ENCODE measurements around the gene IMPACT. TPM values are rescaled to one million over a fixed set of nuclear protein-coding genes. Genes with fewer than 3 reads are reported as not detected.

The IMPACT gene
- total and polyA plus RNA-seq, 2 of the 4 experiments (the other 2 are of a cell fraction): 11.8 to 13.8 TPM

GRCh38 chr18:24497031-24497754 lies 70.7 kb downstream of the IMPACT start:
- dilution Hi-C loops (cut with HindIII; ENCODE audit: low sequenced_read_pairs, unreplicated experiment): no loop called here
- Histone ChIP-seq H3K18ac (ENCODE audit: low read depth, low read length) (no peak overlapping the region), H2AK5ac (ENCODE audit: low read depth, low read length) (peak overlapping the region; percentile 51), H3K9ac (ENCODE audit: low read depth, low read length) (no peak overlapping the region), H4K91ac (ENCODE audit: insufficient read depth, low read depth, low read length) (no peak overlapping the region), H2BK20ac (ENCODE audit: low read depth, low read length) (no peak overlapping the region), H3K4me3 (ENCODE audit: insufficient read depth, low read depth, low read length) (no peak overlapping the region), H3K4ac (ENCODE audit: low read depth, low read length) (0 out of 2 replicates have a peak overlapping the region, but pooled peaks have one; percentile 59), H2BK15ac (ENCODE audit: low read depth, low read length) (no peak overlapping the region; the same call in 2 of the 3 replicates), H3K23ac (ENCODE audit: low read depth, low read length) (0 out of 2 replicates have a peak overlapping the region, but pooled peaks have one; percentile 82), H4K8ac (ENCODE audit: low read depth in 2 of 2, low read length in 2 of 2) (no peak overlapping the region), H4K20me1 (ENCODE audit: insufficient read depth, low read length) (no peaks in the 10 kb centered on the region), H3K14ac (replicated peaks; ENCODE audit: low read depth, low read length) (0 out of 2 replicates have a peak overlapping the region, but pooled peaks have one; percentile 25), H2AK9ac (replicated peaks; ENCODE audit: low read depth, low read length, poor library complexity) (no peak overlapping the region), H2BK5ac (ENCODE audit: low read depth, low read length, poor library complexity, severe bottlenecking) (no peak overlapping the region), H3K36me3 (ENCODE audit: control insufficient read depth, insufficient read depth, low read length) (no peaks in the 10 kb centered on the region), H3K9me1 (ENCODE audit: insufficient read depth, low read length) (no peaks in the 10 kb centered on the region), H3K56ac (ENCODE audit: extremely low read depth, insufficient read depth, low read length) (no peak overlapping the region), H2BK120ac (ENCODE audit: low read depth, low read length) (0 out of 2 replicates have a peak overlapping the region, but pooled peaks have one; percentile 55), H4K5ac (ENCODE audit: low read depth, low read length) (no peak overlapping the region), H2AFZ (replicated peaks; ENCODE audit: low read length, poor library complexity) (no peak overlapping the region), H3K9me3 (ENCODE audit: control insufficient read depth, insufficient read depth, low read length) (peaks cover 2% of the 10 kb centered on the region; the same call in 1 of the 2 replicates), H3K79me1 (ENCODE audit: low read depth in 1 of 2, low read length in 2 of 2) (no peaks in the 10 kb centered on the region), H3K4me1 (ENCODE audit: control insufficient read depth, insufficient read depth, low read length) (peaks cover 5% of the 10 kb centered on the region), H3K4me2 (ENCODE audit: low read depth, low read length) (no peak overlapping the region), H3K27ac (ENCODE audit: insufficient read depth, low read length) (no peak overlapping the region), H3K27me3 (ENCODE audit: control insufficient read depth, insufficient read depth, low read length) (peaks cover 6% of the 10 kb centered on the region; the same call in 1 of the 2 replicates)
- BruUV-seq (replicated peaks): no TSS peak
- CTCF ChIA-PET: interaction anchor here (0.6 to 0.8 kb wide), 3 partner anchors 10 to 380 kb away, joined by 3 to 8 read pairs (median 3); no protein-coding TSS in a partner anchor
- POLR2A ChIA-PET (ENCODE audit: unreplicated experiment): no interaction called here
- intact Hi-C loops (cut with micrococcal nuclease): no loop called here
- TF ChIP-seq CEBPB (IDR thresholded peaks at IDR 0.05; ENCODE audit: low read depth, low read length) (peak; percentile 20; the same call in 1 of the 2 replicates), CTCF (conservative IDR thresholded peaks at IDR 0.05; ENCODE audit: low read depth, low read length) (no peak)
- in situ Hi-C loops (cut with MboI; ENCODE audit: low sequenced_read_pairs): no loop called here
- peak; percentile 65 for DNase-seq
- no CpG with 5 or more reads among the region's 1 CpG for WGBS, 2 experiments (ENCODE audit: extremely low coverage in 2 of 2, insufficient read length in 1 of 2)
- peak; percentile 86 for ATAC-seq (ENCODE audit: low read depth)
